ENCODE results near the gene PSMD7.
"Not testable (repeated sequence)": the region's sequence is repeated elsewhere in the genome, so short reads cannot be mapped to it uniquely, and the experiment has no call there.

Gene PSMD7

DNA sequence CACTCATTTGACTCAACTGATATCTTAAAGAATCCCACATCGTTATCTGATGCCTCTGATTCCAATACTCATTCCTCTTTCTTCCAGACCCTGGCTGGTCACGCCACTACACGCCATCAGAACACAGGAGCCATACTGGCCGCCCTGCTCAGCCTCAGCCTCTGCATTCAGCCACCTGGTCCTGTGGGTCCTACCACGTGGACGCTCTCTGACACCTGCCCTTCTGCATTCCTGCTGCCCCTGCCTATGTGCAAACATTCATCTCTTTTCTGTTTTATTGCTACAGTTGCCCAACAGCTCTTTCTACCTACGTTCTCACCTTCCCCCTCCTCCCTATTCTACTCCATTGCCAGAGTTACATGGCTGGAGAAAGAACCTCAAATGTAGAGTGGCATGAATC lies 18.4 kb downstream of the PSMD7 start:
- DNase-seq (ENCODE audit: low read depth in 2 of 2) = no peak
- no peak overlapping the region for H3K4me3 ChIP-seq (replicated peaks in 1 of 2; ENCODE audit: low read depth in 2 of 2, low read length in 2 of 2)
- no peak for TF ChIP-seq CTCF (IDR thresholded peaks at IDR 0.05; ENCODE audit: low read depth, low read length)

GRCh38 chr16:74320707-74321106 lies 24.1 kb downstream of the PSMD7 start:
- H3K4me3 ChIP-seq (replicated peaks in 1 of 2; ENCODE audit: low read depth in 2 of 2, low read length in 2 of 2) = no peak overlapping the region
- no peak for TF ChIP-seq CTCF (IDR thresholded peaks at IDR 0.05; ENCODE audit: low read depth, low read length)
- DNase-seq (ENCODE audit: low read depth in 2 of 2) = no peak

DNA sequence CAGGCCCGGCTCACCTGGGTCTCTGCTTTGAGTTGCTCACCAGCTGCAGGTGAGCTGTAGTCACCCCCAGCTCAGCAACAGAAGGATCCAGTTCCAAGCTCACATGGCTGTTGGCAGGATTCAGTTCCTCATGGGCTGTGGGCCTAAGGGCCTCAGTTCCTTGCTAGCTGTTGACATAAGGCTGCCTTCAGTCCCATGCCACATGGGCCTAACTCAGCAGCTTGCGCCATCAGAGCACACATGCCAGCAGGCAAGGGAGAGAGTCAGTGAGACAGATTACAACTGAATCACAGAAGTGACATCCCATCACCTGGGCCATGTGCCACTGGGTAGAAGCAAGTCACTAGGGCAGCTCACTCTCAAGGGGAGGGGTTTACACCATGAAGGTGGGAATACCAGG lies 24.7 kb downstream of the PSMD7 start:
- no peak for DNase-seq (ENCODE audit: low read depth in 2 of 2)
- no peak for TF ChIP-seq CTCF (IDR thresholded peaks at IDR 0.05; ENCODE audit: low read depth, low read length)
- H3K4me3 ChIP-seq (replicated peaks in 1 of 2; ENCODE audit: low read depth in 2 of 2, low read length in 2 of 2) = no peak overlapping the region

DNA sequence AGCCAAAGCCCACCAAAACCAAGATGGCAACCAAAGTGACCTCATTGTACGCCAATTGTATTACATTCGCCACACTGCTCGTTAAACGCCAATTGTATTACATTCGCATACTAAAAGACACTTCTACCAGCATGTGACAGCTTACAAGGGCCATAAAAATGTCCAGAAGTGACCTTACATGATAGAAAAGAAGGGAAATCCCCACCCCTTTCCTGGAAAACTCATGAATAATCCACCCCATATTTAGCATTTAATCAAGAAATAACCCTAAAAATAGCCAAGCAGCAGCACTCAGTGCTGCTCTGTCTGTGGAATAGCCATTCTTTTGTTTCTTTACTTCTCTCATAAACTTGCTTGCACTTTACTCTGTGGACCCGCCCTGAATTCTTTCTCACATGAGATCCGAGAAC lies 25.7 kb downstream of the PSMD7 start:
- H3K4me3 ChIP-seq (replicated peaks in 1 of 2; ENCODE audit: low read depth in 2 of 2, low read length in 2 of 2) = no peak overlapping the region
- no peak for TF ChIP-seq CTCF (IDR thresholded peaks at IDR 0.05; ENCODE audit: low read depth, low read length)
- peak in 1 of 2 donors; percentile 23 for DNase-seq (ENCODE audit: low read depth in 2 of 2)

DNA sequence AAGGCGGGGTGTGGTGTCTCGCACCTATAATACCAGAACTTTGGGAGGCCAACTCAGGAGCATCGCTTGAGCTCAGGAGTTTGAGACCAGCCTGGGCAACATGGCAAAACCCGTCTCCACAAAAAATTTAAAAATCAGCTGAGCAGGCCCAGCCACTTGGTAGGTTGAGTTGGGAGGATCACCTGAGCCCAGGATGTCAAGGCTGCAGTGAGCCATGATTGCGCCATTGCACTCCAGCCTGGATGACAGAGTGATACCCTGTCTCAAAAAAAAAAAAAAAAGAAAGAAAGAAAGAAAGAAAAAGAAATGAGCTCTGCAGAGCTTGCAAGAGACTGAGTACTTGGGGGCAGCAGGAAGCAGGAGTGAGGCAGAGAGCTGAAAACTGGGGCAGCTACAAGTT lies 28.2 kb downstream of the PSMD7 start:
- H3K4me3 ChIP-seq (replicated peaks in 1 of 2; ENCODE audit: low read depth in 2 of 2, low read length in 2 of 2); DNase-seq (ENCODE audit: low read depth in 2 of 2): not testable (repeated sequence)

DNA sequence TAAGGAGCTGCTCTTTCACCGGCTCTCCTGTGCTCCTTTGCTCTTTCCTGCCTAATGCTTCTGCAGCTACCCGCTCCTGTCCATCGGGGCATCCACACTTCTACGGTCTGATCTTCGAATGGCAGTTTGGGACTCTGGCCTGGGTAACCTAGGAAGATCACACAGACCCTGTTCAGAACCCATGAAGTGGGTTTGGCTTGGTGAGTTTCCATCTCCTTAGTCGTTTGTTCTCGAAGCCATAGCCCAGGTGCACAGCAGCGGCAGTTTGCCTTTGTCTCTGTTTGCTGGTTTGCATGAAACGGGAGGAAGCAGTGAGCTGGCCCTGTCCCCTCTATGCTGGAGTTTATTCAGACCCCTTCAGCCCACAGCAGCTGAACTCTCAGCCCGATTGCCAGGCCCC lies 29.0 kb downstream of the PSMD7 start:
- TF ChIP-seq CTCF (IDR thresholded peaks at IDR 0.05; ENCODE audit: low read depth, low read length) = no peak

DNA sequence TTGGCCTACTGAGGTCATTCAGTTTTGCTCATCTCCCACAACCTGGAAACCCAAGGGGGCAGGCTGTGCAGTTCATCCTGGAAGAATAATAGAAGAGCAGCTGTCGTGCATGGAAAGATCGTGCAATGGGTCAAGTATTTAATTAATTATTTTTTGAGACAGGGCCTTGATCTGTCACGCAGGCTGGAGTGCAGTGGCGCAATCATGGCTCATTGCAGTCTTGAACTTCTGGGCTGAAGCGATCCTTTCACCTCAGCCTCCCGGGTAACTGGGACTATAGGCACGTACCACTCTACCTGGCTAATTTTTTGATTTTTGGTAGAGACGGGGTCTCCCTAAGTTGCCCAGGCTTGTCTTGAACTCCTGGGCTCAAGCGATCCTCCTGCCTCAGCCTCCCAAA lies 31.7 kb downstream of the PSMD7 start:
- not testable (repeated sequence) for H3K4me3 ChIP-seq (replicated peaks in 1 of 2; ENCODE audit: low read depth in 2 of 2, low read length in 2 of 2); DNase-seq (ENCODE audit: low read depth in 2 of 2)

More for the DNA sequence above, 29.0 kb downstream of the PSMD7 start:
- no peak overlapping the region for H3K4me3 ChIP-seq (replicated peaks in 1 of 2; ENCODE audit: low read depth in 2 of 2, low read length in 2 of 2)
- DNase-seq (ENCODE audit: low read depth in 2 of 2) = no peak

- H3K4me3 ChIP-seq (replicated peaks in 1 of 2; ENCODE audit: low read depth in 2 of 2, low read length in 2 of 2); DNase-seq (ENCODE audit: low read depth in 2 of 2): not testable (repeated sequence)
Measured at GRCh38 chr16:74332469-74332868, 35.9 kb downstream of the PSMD7 start.

- not testable (repeated sequence) for DNase-seq (ENCODE audit: low read depth in 2 of 2); H3K4me3 ChIP-seq (replicated peaks in 1 of 2; ENCODE audit: low read depth in 2 of 2, low read length in 2 of 2)
Measured at GRCh38 chr16:74337506-74337905, 40.9 kb downstream of the PSMD7 start.

DNA sequence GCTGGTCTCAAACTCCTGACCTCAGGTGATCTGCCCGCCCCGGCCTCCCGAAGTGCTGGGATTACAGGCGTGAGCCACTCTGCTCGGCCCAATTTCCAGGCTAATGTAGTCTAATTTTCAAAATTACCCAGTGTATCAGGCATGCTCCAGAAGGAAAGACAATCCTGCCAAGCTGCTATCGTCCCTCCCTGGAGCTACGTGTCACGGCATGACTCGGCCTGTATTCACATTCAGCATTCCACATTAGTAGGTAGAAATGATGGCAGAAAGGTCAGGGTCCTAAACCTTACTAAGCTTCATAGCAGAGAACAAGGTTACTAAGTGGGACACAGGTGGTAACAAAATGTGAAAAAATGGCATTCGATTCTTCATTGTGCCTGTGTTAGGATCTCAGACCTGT lies 42.6 kb downstream of the PSMD7 start:
- not testable (repeated sequence) for H3K4me3 ChIP-seq (replicated peaks in 1 of 2; ENCODE audit: low read depth in 2 of 2, low read length in 2 of 2); DNase-seq (ENCODE audit: low read depth in 2 of 2)

- DNase-seq (ENCODE audit: low read depth in 2 of 2); H3K4me3 ChIP-seq (replicated peaks in 1 of 2; ENCODE audit: low read depth in 2 of 2, low read length in 2 of 2): not testable (repeated sequence)
Measured at GRCh38 chr16:74353038-74353437, 56.4 kb downstream of the PSMD7 start.

Measured in cardiac fibroblast (primary cell).